HG03571 (cell line): ENCODE results near the gene NFATC2.

ENCODE experiments used
- ATAC-seq: cut with Tn5 transposase; IDR thresholded peaks from one replicate; pipeline ENCODE4 v1.9.1; 2021; ENCODE audit not compliant: unreplicated experiment

NFATC2 gene

GRCh38 chr20:51497542-51498467 is 44.7 kb downstream of the NFATC2 start:
- no peak for ATAC-seq

DNA sequence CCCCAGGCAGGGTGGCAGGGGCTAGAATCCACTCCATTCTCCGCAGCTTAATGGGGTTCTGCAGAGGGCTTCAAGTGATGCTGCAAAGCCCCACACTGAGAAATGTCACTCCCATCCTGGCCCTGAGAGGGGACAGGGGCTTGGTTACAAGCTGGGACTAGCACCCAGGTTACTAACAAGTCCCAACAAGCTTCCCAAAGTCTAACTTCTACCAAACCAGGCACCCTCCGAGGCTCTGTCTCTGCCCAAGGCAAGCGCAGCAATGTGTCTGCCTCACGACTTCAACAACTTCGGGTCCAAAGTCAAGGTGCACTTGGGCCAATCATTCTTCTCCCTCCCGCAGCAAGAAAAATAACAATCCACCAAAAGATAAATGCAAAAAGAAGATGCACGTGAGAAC is 45.6 kb downstream of the NFATC2 start:
- no peak for ATAC-seq

DNA sequence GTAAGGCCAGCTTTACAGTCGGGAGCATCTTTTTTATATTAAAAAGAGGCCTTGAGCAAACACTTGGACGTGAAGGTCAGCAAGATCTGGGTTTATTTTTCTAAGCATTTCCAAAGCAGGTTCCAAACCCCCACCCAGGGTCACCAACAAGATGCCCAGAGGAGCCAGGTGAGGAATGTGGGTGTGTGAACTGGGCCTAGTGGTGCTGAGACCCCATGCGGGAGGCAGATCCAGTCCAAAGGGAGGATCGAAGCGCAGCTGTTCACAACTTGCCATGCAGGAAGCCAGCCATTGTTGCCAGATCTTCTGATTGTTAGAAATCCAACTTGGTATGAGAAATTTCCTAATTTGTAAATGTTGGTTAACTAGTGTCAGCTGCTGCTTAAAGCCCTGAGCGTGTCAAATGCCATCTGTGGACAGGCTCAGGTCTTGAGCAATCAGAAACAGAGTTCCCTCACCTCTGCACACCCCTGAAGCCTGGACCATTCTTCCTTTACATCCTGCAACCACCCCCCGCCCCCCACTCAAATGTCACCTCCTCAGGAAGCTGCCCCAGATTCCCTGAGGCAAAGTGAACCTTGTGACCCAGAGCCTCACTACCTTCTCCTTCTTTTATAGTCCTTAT is 46.5 kb downstream of the NFATC2 start:
- no peak for ATAC-seq

DNA sequence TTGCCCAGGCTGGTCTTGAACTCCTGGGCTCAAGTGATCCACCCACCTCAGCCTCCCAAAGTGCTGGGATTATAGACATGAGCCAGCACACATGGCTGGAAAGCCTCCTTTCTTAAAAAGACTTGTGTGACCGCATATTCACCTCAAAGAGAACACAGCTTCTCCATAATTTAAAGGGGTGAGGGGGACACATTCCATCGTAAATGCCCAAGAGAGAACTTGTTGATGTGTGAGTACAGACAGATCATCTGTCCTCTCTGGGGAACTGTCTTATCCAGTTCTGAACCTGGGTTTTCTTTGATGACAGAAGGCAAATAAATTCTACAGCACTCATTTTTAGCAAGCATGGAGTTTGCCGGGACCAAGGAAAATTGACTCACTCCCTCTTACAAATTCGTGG is 47.2 kb downstream of the NFATC2 start:
- ATAC-seq = no peak

DNA sequence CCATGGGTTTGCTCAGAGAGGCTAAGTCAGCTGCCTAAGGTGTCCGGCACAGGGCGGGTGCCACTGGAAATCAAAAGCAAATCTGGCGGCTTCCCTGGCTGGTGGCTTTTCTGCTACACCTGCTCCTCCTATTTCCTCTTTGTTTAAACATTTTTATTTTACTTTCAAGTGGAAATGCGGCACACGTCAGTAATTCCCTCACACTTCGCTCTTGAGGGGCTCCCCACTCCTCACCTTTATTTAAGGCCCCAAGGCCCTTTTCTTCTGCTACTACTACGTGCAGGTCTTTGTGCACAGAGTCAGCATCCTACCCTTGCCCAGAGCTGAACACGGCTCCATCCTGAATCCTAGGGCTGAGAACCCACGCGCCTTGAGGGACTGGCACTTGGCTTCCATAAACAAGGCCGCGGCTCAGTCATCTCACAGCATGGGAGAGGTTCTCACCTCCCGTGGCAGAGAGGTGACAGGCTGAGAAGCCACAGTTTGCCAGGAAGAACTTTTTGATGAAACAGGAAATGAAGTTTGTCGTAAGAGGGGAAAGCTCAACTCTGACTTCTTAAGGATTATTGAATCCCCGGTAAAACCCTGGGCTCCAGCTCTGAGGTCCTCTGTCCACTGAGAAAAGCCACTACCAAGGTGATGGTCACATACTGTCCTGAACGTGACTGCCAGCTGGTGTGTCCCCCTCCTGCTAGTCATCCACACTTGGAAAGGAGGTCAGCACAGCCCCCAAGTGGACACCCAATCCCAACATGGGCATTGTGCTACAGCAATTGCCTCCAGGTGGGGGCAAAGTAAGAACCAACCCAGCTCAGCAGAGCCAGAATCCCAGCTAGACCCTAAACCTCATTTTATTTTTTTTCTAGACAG is 48.0 kb downstream of the NFATC2 start:
- ATAC-seq = no peak

DNA sequence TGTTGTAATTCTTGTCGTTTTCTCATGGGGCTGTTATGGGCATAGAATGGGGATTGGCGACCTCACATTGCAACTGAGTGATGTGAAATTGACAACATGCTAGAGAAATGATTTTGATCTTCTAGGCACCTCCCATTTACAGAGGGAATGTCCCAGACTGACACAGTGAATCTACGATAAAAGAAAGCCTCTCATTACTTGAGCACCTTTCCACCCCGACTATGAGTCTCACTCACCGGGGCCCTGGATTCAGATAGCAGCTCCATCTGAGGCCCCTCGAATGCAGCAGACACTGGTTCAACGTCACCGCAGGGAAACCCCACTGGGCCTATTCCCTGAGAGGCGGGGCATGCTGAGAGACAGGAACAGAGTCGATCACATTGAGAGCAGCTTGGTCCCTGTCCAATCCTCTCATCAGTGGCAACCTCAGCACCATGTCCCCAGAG is 49.1 kb downstream of the NFATC2 start:
- no peak for ATAC-seq

GRCh38 chr20:51492167-51493092 is 50.1 kb downstream of the NFATC2 start:
- ATAC-seq = no peak

DNA sequence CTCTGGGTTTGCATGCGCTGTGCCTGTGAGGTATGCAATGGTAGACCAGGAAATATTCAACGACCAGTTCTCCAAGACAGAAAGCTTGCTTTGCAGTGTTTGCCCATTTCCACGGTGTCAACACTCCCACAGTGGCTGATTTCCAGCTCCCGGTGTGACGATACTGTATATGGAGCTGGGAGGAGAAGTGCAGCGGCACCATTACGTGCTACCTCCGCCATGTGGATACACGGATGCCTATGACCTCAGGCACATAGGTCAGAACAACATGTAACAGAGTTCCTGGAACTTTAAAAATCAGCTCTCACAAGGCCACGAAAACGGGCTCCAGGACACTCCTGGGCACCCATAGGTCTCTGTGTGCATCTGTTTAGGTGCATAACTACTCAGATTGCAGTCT is 51.1 kb downstream of the NFATC2 start:
- ATAC-seq = no peak

DNA sequence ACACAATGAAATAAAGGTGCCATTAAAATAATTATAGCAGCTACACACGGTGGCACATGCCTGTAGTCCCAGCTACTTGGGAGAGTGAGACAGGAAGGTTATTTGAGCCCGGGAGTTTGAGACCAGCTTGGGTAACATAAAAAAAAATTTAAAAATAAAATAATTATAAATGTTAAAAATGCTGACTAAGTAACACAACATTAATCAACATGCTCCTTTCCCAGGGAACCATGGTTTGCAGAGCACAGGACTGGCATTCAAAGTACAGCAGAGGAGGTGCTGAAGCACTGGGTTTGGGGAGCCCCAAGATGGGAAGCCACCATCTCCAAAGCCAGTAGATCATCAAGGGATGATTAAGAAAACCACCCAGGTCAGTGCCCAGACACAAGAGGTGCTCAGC is 51.9 kb downstream of the NFATC2 start:
- no peak for ATAC-seq

DNA sequence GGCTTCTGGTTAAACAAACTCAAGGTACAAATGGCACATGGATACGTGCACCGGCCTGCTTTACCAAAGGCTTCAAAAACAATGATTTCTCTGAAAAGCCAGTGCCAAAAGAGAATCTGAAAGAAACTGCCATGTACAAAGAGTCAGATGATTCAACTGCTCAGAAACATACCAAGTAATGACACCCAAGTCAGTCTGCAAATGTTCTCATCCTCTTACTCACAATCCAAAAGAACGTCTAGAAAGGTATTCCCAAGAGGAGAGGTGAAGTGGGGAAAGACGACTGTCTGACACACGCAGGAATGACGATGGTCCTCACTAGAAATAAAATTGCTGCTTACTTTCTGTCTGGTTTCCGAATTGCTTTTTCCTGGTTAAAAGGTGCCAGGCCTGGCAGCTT is 52.9 kb downstream of the NFATC2 start:
- ATAC-seq = no peak

GRCh38 chr20:51488331-51488730 is 54.2 kb downstream of the NFATC2 start:
- no peak for ATAC-seq

DNA sequence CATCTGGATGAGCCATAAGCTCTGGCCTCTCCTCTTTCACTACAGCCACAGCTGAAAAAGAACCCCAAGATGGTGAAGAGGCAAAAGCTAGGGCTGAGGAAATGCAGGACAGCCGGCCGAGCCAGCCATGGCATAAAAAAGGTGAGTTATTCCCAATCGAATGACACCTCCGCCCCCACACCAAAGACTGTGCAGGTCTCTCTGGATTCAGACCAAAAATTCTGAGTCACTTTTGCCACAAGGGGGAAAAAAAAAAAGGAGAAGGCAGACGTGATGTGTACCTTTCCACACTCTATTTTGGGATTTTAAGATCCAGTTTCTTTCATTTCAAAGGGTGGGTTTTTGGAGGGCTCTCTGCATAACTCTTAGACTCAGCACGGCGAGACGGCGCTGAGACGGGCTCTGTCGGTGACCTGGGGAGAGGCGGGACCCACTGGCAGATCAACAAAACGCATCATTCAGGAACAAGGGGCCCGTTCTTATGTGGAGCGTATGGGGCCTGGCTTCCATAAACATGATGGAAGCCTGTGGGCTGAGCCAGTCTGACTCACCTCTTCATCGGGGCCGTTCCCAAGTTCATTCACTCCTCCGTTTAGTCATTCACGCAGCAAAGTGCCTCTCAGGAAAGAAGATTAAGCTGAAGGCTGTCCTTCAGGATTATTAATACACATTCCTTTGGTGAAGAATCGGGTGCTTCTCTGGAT is 54.8 kb downstream of the NFATC2 start:
- ATAC-seq = no peak

GRCh38 chr20:51487076-51487475 is 55.4 kb downstream of the NFATC2 start:
- no peak for ATAC-seq

DNA sequence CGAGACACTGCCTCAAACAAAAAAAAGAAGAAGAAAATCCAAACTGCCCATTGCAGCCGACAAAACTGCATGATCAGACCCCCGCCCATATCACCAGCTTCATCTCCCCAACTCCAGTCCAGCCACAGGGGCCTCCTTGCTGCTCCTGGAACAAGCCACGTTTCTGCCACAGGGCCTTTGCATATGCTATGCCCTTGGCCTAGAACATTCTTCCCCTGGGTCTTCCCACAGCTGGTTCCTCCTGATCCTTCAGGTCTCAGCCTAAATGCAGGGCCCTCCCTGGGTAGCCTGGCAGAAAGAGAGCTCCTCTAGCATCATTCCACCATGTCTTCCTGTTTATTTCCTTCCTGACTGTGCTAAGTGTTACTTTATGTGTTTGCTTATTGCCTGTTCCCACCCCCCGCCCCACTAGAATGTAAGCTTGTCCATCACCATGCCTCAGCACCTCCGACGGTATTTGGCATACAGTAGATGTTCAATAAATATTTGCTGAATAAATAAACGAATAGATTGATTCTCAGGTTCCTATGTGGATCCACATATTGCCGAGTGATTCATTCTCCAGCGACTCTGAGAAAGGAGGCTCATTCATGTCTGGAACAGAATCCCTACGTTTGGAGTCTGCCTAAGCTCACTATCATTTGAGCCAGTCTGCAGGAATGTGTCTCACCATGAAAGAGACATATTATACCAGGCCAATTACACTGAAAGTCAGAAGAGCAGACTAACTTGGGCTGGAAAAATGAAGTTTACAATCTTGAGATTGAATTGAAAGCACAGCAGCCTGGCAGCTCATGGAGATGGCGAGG is 56.1 kb downstream of the NFATC2 start:
- ATAC-seq = no peak

GRCh38 chr20:51484831-51485230 is 57.7 kb downstream of the NFATC2 start:
- no peak for ATAC-seq

GRCh38 chr20:51484141-51484815 is 58.2 kb downstream of the NFATC2 start:
- ATAC-seq = no peak

GRCh38 chr20:51482836-51483473 is 59.6 kb downstream of the NFATC2 start:
- no peak for ATAC-seq
